Neural cell (in vitro differentiated cells): ENCODE data around the gene TFDP1. TPM values are rescaled to one million over a fixed set of nuclear protein-coding genes. Genes with fewer than 3 reads are reported as not detected.

ENCODE experiments used
- H2AFZ ChIP-seq: fragments of 200-600, 300-800 bp; sonication (generic), shearing (Covaris generic); 2 replicates; pipeline ENCODE4 v1.6.0; 2014; ENCODE audit warnings: low read depth, mild to moderate bottlenecking, antibody characterized with exemption, low read length, moderate library complexity
- H3F3A ChIP-seq: fragments of 200-600 bp; shearing (Covaris generic); 2 replicates; pipeline ENCODE4 v1.6.1; 2016; ENCODE audit warnings: mild to moderate bottlenecking, moderate library complexity, mixed read lengths, antibody characterized with exemption, low read length; ENCODE audit not compliant: insufficient read depth, poor library complexity, severe bottlenecking
- H3K27ac ChIP-seq: fragments of 200-600, 300-800 bp; sonication (generic), shearing (Covaris generic); 2 replicates; pipeline ENCODE4 v1.5.1; 2014; ENCODE audit warnings: mild to moderate bottlenecking, low read length, moderate library complexity
- H3K27me3 ChIP-seq: fragments of 300-800, 200-600 bp; sonication (generic), shearing (Covaris generic); 2 replicates; pipeline ENCODE4 v1.6.0; 2014; ENCODE audit warnings: mild to moderate bottlenecking, low read depth, low read length, moderate library complexity; ENCODE audit not compliant: insufficient read depth
- H3K36me3 ChIP-seq: fragments of 300-800, 200-600 bp; sonication (generic), shearing (Covaris generic); 2 replicates; pipeline ENCODE4 v1.5.1; 2014; ENCODE audit warnings: mild to moderate bottlenecking, antibody characterized with exemption, low read length, moderate library complexity; ENCODE audit not compliant: insufficient read depth
- H3K4me2 ChIP-seq: fragments of 300-800, 200-600 bp; sonication (generic), shearing (Covaris generic); 2 replicates; pipeline ENCODE4 v1.6.0; 2014; ENCODE audit warnings: mild to moderate bottlenecking, low read length
- H3K4me3 ChIP-seq: fragments of 300-800, 200-600 bp; sonication (generic), shearing (Covaris generic); 2 replicates; pipeline ENCODE4 v1.5.1; 2014; ENCODE audit warnings: mild to moderate bottlenecking, low read length, moderate library complexity
- H3K79me2 ChIP-seq: fragments of 200-600 bp; shearing (Covaris generic); replicated peaks from 2 replicates; pipeline ENCODE4 v1.6.0; 2014; ENCODE audit warnings: mild to moderate bottlenecking, low read length, moderate library complexity; ENCODE audit not compliant: insufficient read depth
- H3K9ac ChIP-seq: fragments of 300-800, 200-600 bp; sonication (generic), shearing (Covaris generic); 2 replicates; pipeline ENCODE4 v1.6.1; 2016; ENCODE audit warnings: mild to moderate bottlenecking, low read length, mixed read lengths
- H3K9me2 ChIP-seq: fragments of 200-600 bp; shearing (Covaris generic); 2 replicates; pipeline ENCODE4 v1.6.1; 2016; ENCODE audit warnings: mild to moderate bottlenecking, low read length, mixed read lengths; ENCODE audit not compliant: insufficient read depth
- H3K9me3 ChIP-seq: fragments of 200-600, 300-800 bp; sonication (generic), shearing (Covaris generic); 2 replicates; pipeline ENCODE4 v1.6.1; 2016; ENCODE audit warnings: mild to moderate bottlenecking, mixed run types, low read length, moderate library complexity, mixed read lengths
- H4K20me1 ChIP-seq: fragments of 200-600 bp; shearing (Covaris generic); 2 replicates; pipeline ENCODE4 v1.6.1; 2016; ENCODE audit warnings: mild to moderate bottlenecking, mixed run types; ENCODE audit not compliant: insufficient read depth
- EP300 ChIP-seq: fragments of 450-650 bp; conservative IDR thresholded peaks from 2 replicates; pipeline ENCODE4 v1.6.1; 2014; ENCODE audit warnings: antibody characterized with exemption, mild to moderate bottlenecking, moderate library complexity; ENCODE audit not compliant: poor library complexity, severe bottlenecking
- EZH2 ChIP-seq: fragments of 200-600, 300-800 bp; shearing (Covaris generic), sonication (generic); IDR thresholded peaks from 2 replicates; pipeline ENCODE4 v1.6.1; 2014; ENCODE audit warnings: antibody characterized with exemption, low read length, borderline replicate concordance, mild to moderate bottlenecking; ENCODE audit not compliant: insufficient read depth, poor library complexity, severe bottlenecking
- MXI1 ChIP-seq: fragments of 450-650 bp; conservative IDR thresholded peaks from 2 replicates; pipeline ENCODE4 v1.6.1; 2014; ENCODE audit warnings: antibody characterized with exemption, mild to moderate bottlenecking; ENCODE audit not compliant: poor library complexity, severe bottlenecking
- POLR2AphosphoS5 ChIP-seq: IDR thresholded peaks from 2 replicates; pipeline ENCODE4 v1.6.1; 2012
- RAD21 ChIP-seq: fragments of 450-650 bp; conservative IDR thresholded peaks from 2 replicates; pipeline ENCODE4 v1.6.1; 2014; ENCODE audit warnings: antibody characterized with exemption, mild to moderate bottlenecking, moderate library complexity
- SMC3 ChIP-seq: fragments of 450-650 bp; conservative IDR thresholded peaks from 2 replicates; pipeline ENCODE4 v1.6.1; 2014; ENCODE audit warnings: antibody characterized with exemption, mild to moderate bottlenecking, moderate library complexity; ENCODE audit not compliant: poor library complexity
- TAF1 ChIP-seq: IDR thresholded peaks from 2 replicates; pipeline ENCODE4 v1.6.1; 2012; ENCODE audit warnings: low read depth
- polyA plus RNA-seq: library from polyadenylated mRNA; depleted of rRNA; stranded (reverse); fragments of >200 nt; gene quantifications from 2 replicates; pipeline ENCODE4 v1.2.3, GENCODE V29; 2014
- TF ChIP-seq, protein P1 (sequence below): fragments of 450-650 bp; IDR thresholded peaks from 2 replicates; pipeline ENCODE4 v1.5.1; 2014; ENCODE audit warnings: antibody characterized with exemption, mild to moderate bottlenecking, moderate library complexity; ENCODE audit not compliant: poor library complexity, severe bottlenecking
- TF ChIP-seq, protein P2 (sequence below): IDR thresholded peaks from 2 replicates; pipeline ENCODE4 v1.6.1; 2012; ENCODE audit warnings: borderline replicate concordance

Gene TFDP1
- polyA plus RNA-seq, 1 donor from 2014 or later, result 81.2 TPM

DNA sequence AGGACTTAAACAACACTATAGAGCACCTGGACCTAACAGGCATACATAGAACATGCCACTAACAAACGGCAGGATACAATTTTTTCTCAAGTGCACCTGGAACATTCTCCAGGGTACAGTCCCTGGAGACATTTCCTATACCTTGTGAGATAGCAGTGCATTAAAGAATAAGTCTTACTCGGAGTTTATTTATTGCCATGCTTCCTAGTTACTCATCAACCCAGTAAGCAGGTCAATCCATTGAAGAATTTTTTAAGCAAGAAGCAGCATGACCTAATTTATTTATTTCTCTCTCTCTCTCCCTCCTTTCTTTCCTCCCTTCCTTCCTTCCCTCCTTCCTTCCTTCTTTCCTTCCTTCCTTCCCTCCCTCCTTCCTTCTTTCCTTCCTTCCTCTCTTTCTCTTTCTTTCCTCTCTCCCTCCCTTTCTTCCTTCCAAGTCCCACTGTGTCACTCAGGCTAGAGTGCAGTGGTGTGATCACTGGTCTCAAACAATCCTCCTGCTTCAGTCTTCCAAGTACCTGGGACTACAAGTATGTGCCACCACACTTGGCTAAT, 6.6 kb upstream of the TFDP1 start:
- Histone ChIP-seq H3K9me3 (peaks cover 4% of the 10 kb centered on the region), H4K20me1 (no peaks in the 10 kb centered on the region), H3K4me2 (no peak overlapping the region), H3K36me3 (no peaks in the 10 kb centered on the region), H3K4me3 (no peak overlapping the region), H3K9ac (no peak overlapping the region), H3K9me2 (no peaks in the 10 kb centered on the region), H3K79me2 (no peaks in the 10 kb centered on the region), H2AFZ (no peak overlapping the region), H3F3A (no peaks in the 10 kb centered on the region), H3K27me3 (no peaks in the 10 kb centered on the region), H3K27ac (no peak overlapping the region)
- TF ChIP-seq, protein P1, sequence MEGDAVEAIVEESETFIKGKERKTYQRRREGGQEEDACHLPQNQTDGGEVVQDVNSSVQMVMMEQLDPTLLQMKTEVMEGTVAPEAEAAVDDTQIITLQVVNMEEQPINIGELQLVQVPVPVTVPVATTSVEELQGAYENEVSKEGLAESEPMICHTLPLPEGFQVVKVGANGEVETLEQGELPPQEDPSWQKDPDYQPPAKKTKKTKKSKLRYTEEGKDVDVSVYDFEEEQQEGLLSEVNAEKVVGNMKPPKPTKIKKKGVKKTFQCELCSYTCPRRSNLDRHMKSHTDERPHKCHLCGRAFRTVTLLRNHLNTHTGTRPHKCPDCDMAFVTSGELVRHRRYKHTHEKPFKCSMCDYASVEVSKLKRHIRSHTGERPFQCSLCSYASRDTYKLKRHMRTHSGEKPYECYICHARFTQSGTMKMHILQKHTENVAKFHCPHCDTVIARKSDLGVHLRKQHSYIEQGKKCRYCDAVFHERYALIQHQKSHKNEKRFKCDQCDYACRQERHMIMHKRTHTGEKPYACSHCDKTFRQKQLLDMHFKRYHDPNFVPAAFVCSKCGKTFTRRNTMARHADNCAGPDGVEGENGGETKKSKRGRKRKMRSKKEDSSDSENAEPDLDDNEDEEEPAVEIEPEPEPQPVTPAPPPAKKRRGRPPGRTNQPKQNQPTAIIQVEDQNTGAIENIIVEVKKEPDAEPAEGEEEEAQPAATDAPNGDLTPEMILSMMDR, result no peak
- TF ChIP-seq MXI1 (no peak), SMC3 (no peak), POLR2AphosphoS5 (no peak), EZH2 (no peak), RAD21 (no peak), EP300 (no peak), TAF1 (no peak)
- TF ChIP-seq, protein P2, sequence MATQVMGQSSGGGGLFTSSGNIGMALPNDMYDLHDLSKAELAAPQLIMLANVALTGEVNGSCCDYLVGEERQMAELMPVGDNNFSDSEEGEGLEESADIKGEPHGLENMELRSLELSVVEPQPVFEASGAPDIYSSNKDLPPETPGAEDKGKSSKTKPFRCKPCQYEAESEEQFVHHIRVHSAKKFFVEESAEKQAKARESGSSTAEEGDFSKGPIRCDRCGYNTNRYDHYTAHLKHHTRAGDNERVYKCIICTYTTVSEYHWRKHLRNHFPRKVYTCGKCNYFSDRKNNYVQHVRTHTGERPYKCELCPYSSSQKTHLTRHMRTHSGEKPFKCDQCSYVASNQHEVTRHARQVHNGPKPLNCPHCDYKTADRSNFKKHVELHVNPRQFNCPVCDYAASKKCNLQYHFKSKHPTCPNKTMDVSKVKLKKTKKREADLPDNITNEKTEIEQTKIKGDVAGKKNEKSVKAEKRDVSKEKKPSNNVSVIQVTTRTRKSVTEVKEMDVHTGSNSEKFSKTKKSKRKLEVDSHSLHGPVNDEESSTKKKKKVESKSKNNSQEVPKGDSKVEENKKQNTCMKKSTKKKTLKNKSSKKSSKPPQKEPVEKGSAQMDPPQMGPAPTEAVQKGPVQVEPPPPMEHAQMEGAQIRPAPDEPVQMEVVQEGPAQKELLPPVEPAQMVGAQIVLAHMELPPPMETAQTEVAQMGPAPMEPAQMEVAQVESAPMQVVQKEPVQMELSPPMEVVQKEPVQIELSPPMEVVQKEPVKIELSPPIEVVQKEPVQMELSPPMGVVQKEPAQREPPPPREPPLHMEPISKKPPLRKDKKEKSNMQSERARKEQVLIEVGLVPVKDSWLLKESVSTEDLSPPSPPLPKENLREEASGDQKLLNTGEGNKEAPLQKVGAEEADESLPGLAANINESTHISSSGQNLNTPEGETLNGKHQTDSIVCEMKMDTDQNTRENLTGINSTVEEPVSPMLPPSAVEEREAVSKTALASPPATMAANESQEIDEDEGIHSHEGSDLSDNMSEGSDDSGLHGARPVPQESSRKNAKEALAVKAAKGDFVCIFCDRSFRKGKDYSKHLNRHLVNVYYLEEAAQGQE, result no peak

DNA sequence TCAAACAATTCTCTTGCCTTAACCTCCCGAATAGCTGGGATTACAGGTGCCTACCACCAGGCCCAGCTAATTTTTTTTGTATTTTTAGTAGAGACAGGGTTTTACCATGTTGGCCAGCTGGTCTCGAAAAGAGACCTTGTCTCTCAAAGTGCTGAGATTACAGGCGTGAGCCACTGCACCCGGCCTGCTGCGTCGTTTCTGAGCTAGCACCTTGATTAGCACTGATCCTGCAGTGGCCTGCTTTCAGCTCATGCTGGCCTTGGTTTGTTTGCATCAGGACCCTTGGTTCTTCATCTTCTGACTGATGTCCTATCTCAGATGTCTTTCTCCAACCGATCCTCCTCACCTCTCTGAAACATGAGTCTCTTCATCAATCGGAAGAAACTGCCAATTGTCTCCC, 4.9 kb upstream of the TFDP1 start:
- no peaks in the 10 kb centered on the region for H3K27me3 ChIP-seq
- H3K4me2 ChIP-seq, result no peak overlapping the region
- no peak for TF ChIP-seq MXI1
- TF ChIP-seq SMC3, result no peak
- TF ChIP-seq, protein P1, result no peak
- TF ChIP-seq RAD21, result no peak
- TF ChIP-seq, protein P2, result no peak
- TF ChIP-seq EP300, result no peak
- no peak for TF ChIP-seq TAF1
- TF ChIP-seq EZH2, result no peak
- TF ChIP-seq POLR2AphosphoS5, result no peak
- peaks cover 4% of the 10 kb centered on the region for H3K9me3 ChIP-seq
- no peaks in the 10 kb centered on the region for H3K36me3 ChIP-seq
- H3K27ac ChIP-seq, result no peak overlapping the region
- no peak overlapping the region for H2AFZ ChIP-seq
- no peaks in the 10 kb centered on the region for H3K79me2 ChIP-seq
- no peaks in the 10 kb centered on the region for H3F3A ChIP-seq
- H3K9me2 ChIP-seq, result no peaks in the 10 kb centered on the region
- no peak overlapping the region for H3K9ac ChIP-seq
- H3K4me3 ChIP-seq, result no peak overlapping the region
- no peaks in the 10 kb centered on the region for H4K20me1 ChIP-seq
